ENCODE results near the gene PSAP.

GRCh38 chr10:71782221-71782916 is 68.7 kb downstream of the PSAP start:
- TF ChIP-seq E2F1 (CRISPR knock-in tag; IDR thresholded peaks at IDR 0.05): no peak
- no peak for TF ChIP-seq ATF2 (CRISPR knock-in tag; IDR thresholded peaks at IDR 0.05; ENCODE audit: borderline replicate concordance, low read depth)
- TF ChIP-seq CTCF (IDR thresholded peaks at IDR 0.05): no peak
- TF ChIP-seq ZMAT4 (CRISPR knock-in tag; IDR thresholded peaks at IDR 0.05): no peak
- no peak for TF ChIP-seq SP1 (CRISPR knock-in tag; conservative IDR thresholded peaks at IDR 0.05)
- TF ChIP-seq E2F5 (CRISPR knock-in tag; IDR thresholded peaks at IDR 0.05): no peak
- no peak for TF ChIP-seq SMAD3 (CRISPR knock-in tag; IDR thresholded peaks at IDR 0.05; ENCODE audit: borderline replicate concordance)
- no peak for TF ChIP-seq CREM (CRISPR knock-in tag; IDR thresholded peaks at IDR 0.05)
